A673 (cell line): ENCODE data around the gene C17orf67. TPM values are rescaled to one million over a fixed set of nuclear protein-coding genes. Genes with fewer than 3 reads are reported as not detected.

ENCODE experiments used
- BruUV-seq: library from RNA; stranded (reverse); fragments of 400-500 nt; replicated peaks from 2 replicates; lab custom pipeline; 2021; lab: Mats Ljungman, UMichigan
- CTCF ChIA-PET: fragments of 300-600 bp; sonication (Branson Sonifier 250); formaldehyde crosslinking; loops from one replicate; lab custom pipeline; 2022; ENCODE audit warnings: antibody characterized with exemption; lab: Charles Lee
- POLR2A ChIA-PET: fragments of 300-600 bp; sonication (Branson Sonifier 250); formaldehyde crosslinking; loops from one replicate; lab custom pipeline; 2022; ENCODE audit warnings: antibody characterized with exemption; ENCODE audit not compliant: low non-redundant PET; lab: Charles Lee
- DNase-seq: peaks from one replicate; pipeline ENCODE4 v3.0.0-alpha.2; 2015; ENCODE audit warnings: low spot score
- H3K27ac ChIP-seq: fragments of 200-600 bp; sonication (generic); 2 replicates; pipeline ENCODE4 v1.5.1; 2016; ENCODE audit warnings: mixed run types, low read depth, mild to moderate bottlenecking, mixed read lengths, antibody characterized with exemption, low read length; ENCODE audit not compliant: poor library complexity, severe bottlenecking
- H3K27me3 ChIP-seq: fragments of 200-600 bp; sonication (generic); replicated peaks from 2 replicates; pipeline ENCODE4 v1.6.1; 2017; ENCODE audit warnings: mixed run types, low read depth, mild to moderate bottlenecking, mixed read lengths, antibody characterized with exemption, low read length; ENCODE audit not compliant: insufficient read depth, poor library complexity
- H3K36me3 ChIP-seq: fragments of 200-600 bp; sonication (generic); 2 replicates; pipeline ENCODE4 v1.6.1; 2016; ENCODE audit warnings: mixed run types, mild to moderate bottlenecking, mixed read lengths, antibody characterized with exemption, low read length; ENCODE audit not compliant: insufficient read depth, poor library complexity, severe bottlenecking
- H3K4me1 ChIP-seq: fragments of 200-600 bp; sonication (generic); 2 replicates; pipeline ENCODE4 v1.6.1; 2017; ENCODE audit warnings: mixed run types, mild to moderate bottlenecking, mixed read lengths, antibody characterized with exemption, low read length; ENCODE audit not compliant: insufficient read depth, poor library complexity, severe bottlenecking
- H3K4me3 ChIP-seq: fragments of 200-600 bp; sonication (generic); 2 replicates; pipeline ENCODE4 v1.5.1; 2016; ENCODE audit warnings: low read depth, mixed run types, mild to moderate bottlenecking, mixed read lengths, low read length; ENCODE audit not compliant: poor library complexity, severe bottlenecking
- H3K9me3 ChIP-seq: fragments of 200-600 bp; sonication (generic); 2 replicates; pipeline ENCODE4 v1.6.1; 2016; ENCODE audit warnings: mixed run types, low read depth, mild to moderate bottlenecking, mixed read lengths, antibody characterized with exemption, low read length; ENCODE audit not compliant: poor library complexity, severe bottlenecking
- CTCF ChIP-seq: fragments of 300-800, 200-600 bp; sonication (generic); conservative IDR thresholded peaks from 2 replicates; pipeline ENCODE4 v1.5.1; 2017; ENCODE audit warnings: low read depth, mild to moderate bottlenecking, antibody characterized with exemption, low read length, moderate library complexity, mixed read lengths
- EZH2 ChIP-seq: fragments of 200-600 bp; sonication (generic); IDR thresholded peaks from 2 replicates; pipeline ENCODE4 v1.6.1; 2017; ENCODE audit warnings: borderline replicate concordance, low read depth, mild to moderate bottlenecking, mixed read lengths, antibody characterized with exemption, low read length; ENCODE audit not compliant: poor library complexity, severe bottlenecking
- intact Hi-C: fragments of 100-400 bp; cut with micrococcal nuclease; formaldehyde crosslinking; loops from one replicate; pipeline ENCODE4 v1.10.0; 2022; ENCODE audit not compliant: unreplicated experiment
- total RNA-seq: library from RNA; stranded (reverse); gene quantifications from 2 replicates; pipeline ENCODE4 v1.2.3, GENCODE V29; 2021

C17orf67 gene
- total RNA-seq, 1 experiment from 2014 or later: 2.7 TPM

GRCh38 chr17:56842577-56842976 lies 8.9 kb upstream of the C17orf67 start:
- no peaks in the 10 kb centered on the region for H3K36me3 ChIP-seq
- no peak overlapping the region for H3K4me3 ChIP-seq
- TF ChIP-seq CTCF (no peak), EZH2 (no peak)
- H3K27me3 ChIP-seq: no peaks in the 10 kb centered on the region
- CTCF ChIA-PET: no interaction called here
- H3K4me1 ChIP-seq: peaks cover 8% of the 10 kb centered on the region
- POLR2A ChIA-PET: no interaction called here
- DNase-seq: no peak
- no peak overlapping the region for H3K27ac ChIP-seq
- no peaks in the 10 kb centered on the region for H3K9me3 ChIP-seq
- no TSS peak for BruUV-seq
- intact Hi-C loops: no loop called here

- ChIA-PET CTCF (no interaction called here), POLR2A (no interaction called here)
Measured at GRCh38 chr17:56838687-56839086, 5.0 kb upstream of the C17orf67 start.

GRCh38 chr17:56835264-56835585 lies 1.5 kb upstream of the C17orf67 start:
- Histone ChIP-seq H3K9me3 (no peaks in the 10 kb centered on the region), H3K36me3 (no peaks in the 10 kb centered on the region), H3K27me3 (no peaks in the 10 kb centered on the region), H3K4me3 (peak overlapping the region; percentile 65), H3K27ac (no peak overlapping the region), H3K4me1 (peaks cover 24% of the 10 kb centered on the region)
- DNase-seq: no peak
- intact Hi-C loops: no loop called here
- ChIA-PET POLR2A (no interaction called here), CTCF (no interaction called here)
- no TSS peak for BruUV-seq
- TF ChIP-seq EZH2 (no peak), CTCF (no peak)

More at GRCh38 chr17:56838687-56839086, 5.0 kb upstream of the C17orf67 start:
- intact Hi-C loops: no loop called here
- BruUV-seq: no TSS peak
- Histone ChIP-seq H3K4me1 (peaks cover 26% of the 10 kb centered on the region), H3K36me3 (no peaks in the 10 kb centered on the region), H3K4me3 (no peak overlapping the region), H3K27me3 (no peaks in the 10 kb centered on the region), H3K9me3 (no peaks in the 10 kb centered on the region), H3K27ac (no peak overlapping the region)
- DNase-seq: no peak
- TF ChIP-seq CTCF: no peak
- no peak for TF ChIP-seq EZH2
